ENCODE results near the gene GET4. TPM values are rescaled to one million over a fixed set of nuclear protein-coding genes. Genes with fewer than 3 reads are reported as not detected.

GET4 gene
- total RNA-seq, 1 donor from 2014 or later = 44.5 TPM

DNA sequence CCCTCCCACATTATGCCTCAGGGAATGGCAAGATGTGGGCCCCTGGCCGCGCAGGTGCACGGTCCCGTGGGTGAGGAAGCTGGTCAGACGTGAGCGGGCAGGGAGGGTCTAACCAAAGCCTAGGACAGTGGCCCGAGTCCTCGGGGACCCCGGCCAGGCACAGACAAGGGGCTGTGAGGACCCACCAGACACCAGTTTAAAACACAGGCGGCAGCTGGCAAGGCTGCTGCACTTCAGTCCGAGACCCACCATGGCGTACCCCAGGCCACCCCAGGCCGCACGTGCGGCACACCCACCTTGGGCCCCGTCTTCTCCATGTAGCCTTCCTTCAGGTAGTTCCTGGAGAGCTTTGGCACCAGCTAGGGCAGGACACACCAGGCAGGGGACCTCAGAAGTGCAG is 23.5 kb downstream of the GET4 start:
- no peak for TF ChIP-seq CTCF (IDR thresholded peaks at IDR 0.05; ENCODE audit: insufficient read depth, low read length, severe bottlenecking)
- H3K27me3 ChIP-seq (ENCODE audit: control insufficient read depth, insufficient read depth, low read length) = no peaks in the 10 kb centered on the region
- FAIRE-seq = no peak
- peaks cover 10% of the 10 kb centered on the region for H3K36me3 ChIP-seq (ENCODE audit: control insufficient read depth, insufficient read depth, low read length)
- no peak for DNase-seq (ENCODE audit: low read depth)
- H3K4me3 ChIP-seq (ENCODE audit: low read depth, low read length) = no peak overlapping the region

DNA sequence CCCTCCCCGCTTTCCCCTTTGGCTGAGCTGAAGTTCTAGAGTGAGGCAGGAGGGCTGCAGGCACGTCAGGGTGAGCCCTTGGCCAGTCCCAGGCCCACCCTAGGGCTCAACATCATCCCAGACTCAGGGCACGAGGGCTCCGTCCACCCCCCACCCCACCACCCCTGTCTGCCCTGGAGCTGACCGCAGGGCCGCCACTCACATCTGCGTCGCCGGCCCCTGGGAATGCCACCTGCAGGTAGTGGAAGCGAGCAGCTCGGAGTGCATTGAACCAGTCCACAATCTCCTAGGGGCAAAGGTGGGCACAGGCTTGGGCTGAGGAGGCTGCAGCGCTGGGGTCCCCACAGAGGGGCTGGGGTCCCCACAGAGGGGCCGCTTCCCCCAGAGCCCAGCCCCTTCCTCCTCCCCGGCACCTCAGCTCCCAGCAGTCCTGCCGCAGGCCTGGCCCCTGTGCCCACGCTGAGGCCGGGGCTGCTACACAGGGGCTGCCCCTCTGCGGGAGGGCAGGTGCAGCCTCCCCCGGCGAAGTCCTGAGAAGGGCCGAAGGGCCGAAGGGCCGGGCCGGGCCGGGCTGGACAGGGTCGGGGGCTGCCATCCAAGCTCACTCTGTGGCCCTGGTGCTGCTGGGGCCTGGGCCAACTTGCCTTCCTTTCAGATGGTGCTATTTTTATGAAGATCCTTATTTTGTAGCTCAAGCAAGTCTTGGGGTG is 24.1 kb downstream of the GET4 start:
- Histone ChIP-seq H3K4me3 (ENCODE audit: low read depth, low read length) (no peak overlapping the region), H3K27me3 (ENCODE audit: control insufficient read depth, insufficient read depth, low read length) (no peaks in the 10 kb centered on the region), H3K36me3 (ENCODE audit: control insufficient read depth, insufficient read depth, low read length) (peaks cover 8% of the 10 kb centered on the region)
- no peak for TF ChIP-seq CTCF (IDR thresholded peaks at IDR 0.05; ENCODE audit: insufficient read depth, low read length, severe bottlenecking)
- no peak for FAIRE-seq
- no peak for DNase-seq (ENCODE audit: low read depth)

- Histone ChIP-seq H3K36me3 (ENCODE audit: control insufficient read depth, insufficient read depth, low read length) (peaks cover 6% of the 10 kb centered on the region), H3K4me3 (ENCODE audit: low read depth, low read length) (no peak overlapping the region), H3K27me3 (ENCODE audit: control insufficient read depth, insufficient read depth, low read length) (no peaks in the 10 kb centered on the region)
- FAIRE-seq (no peak), DNase-seq (ENCODE audit: low read depth) (no peak)
- no peak for TF ChIP-seq CTCF (IDR thresholded peaks at IDR 0.05; ENCODE audit: insufficient read depth, low read length, severe bottlenecking)
Measured at GRCh38 chr7:901041-901387, 24.7 kb downstream of the GET4 start.

DNA sequence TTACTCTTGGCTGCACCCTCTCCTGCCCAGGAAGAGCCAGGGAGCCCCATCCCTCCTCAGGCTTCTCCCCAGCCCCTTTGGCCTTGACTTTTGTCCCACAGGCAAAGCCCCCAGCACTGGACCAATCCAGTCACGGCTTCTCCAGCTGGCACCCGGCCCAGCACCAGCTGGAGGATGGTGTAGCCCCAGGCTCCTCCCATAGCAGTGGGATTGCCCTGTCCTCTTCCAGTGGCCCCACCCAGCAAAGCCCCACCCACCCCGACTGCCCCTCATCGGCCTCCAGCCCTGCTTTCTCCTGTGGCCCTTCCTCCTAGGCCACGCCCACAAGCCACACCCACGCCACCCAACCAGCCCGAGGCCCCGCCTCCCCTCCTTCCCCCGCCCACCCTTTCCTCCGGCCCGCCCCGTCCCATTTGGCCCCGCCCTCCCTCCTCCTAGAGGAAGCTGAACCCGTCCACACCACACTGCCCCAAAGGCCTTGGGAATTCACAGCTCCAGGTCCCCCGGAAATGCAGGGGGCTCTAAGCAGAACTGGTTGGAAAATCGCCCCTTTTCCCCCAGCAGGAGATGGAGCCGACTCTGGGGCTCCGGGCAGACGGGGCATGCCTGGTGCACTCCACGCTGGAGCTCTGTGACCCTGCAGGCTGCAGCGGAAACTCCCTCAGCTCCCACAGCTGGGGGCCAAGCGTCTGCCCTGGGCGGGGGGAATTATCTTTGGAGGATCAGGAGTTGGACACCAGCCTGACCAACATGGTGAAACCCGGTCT is 25.2 kb downstream of the GET4 start:
- H3K4me3 ChIP-seq (ENCODE audit: low read depth, low read length) = no peak overlapping the region
- TF ChIP-seq CTCF (IDR thresholded peaks at IDR 0.05; ENCODE audit: insufficient read depth, low read length, severe bottlenecking) = no peak
- DNase-seq (ENCODE audit: low read depth) (peak; percentile 67), FAIRE-seq (no peak)
- no peaks in the 10 kb centered on the region for H3K27me3 ChIP-seq (ENCODE audit: control insufficient read depth, insufficient read depth, low read length)
- H3K36me3 ChIP-seq (ENCODE audit: control insufficient read depth, insufficient read depth, low read length) = peaks cover 5% of the 10 kb centered on the region

DNA sequence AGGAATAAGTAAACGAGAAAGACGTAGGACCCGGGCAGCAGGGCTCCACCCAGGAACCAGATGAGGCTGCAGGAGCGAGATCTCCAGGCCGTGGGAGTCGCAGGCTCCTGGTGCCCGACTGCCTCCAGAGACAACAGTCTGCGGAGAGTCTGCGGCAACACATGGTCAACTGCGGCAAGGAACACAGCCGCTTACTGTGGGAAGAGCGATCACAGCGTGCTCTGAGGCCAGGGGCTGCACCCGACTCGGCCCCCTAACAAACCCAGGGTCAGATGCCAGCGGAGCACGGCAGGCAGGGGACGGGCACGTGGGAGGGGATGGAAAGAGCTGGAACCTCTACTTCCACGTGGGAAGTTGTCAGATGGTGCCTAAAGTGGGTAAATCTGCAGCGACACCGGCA is 26.6 kb downstream of the GET4 start:
- no peak for DNase-seq (ENCODE audit: low read depth)
- no peak for TF ChIP-seq CTCF (IDR thresholded peaks at IDR 0.05; ENCODE audit: insufficient read depth, low read length, severe bottlenecking)
- Histone ChIP-seq H3K36me3 (ENCODE audit: control insufficient read depth, insufficient read depth, low read length) (peaks cover 1% of the 10 kb centered on the region), H3K4me3 (ENCODE audit: low read depth, low read length) (no peak overlapping the region), H3K27me3 (ENCODE audit: control insufficient read depth, insufficient read depth, low read length) (no peaks in the 10 kb centered on the region)
- FAIRE-seq = peak; percentile 36
